Right lobe of liver (tissue), 6 donors: ENCODE data around the gene HDAC10. TPM values are rescaled to one million over a fixed set of nuclear protein-coding genes. Genes with fewer than 3 reads are reported as not detected.

Experiments
- ATAC-seq, 4 donors: fragments of 200-7000 bp; cut with Tn5 transposase; one replicate each; pipeline ENCODE4 v1.9.1; 2020; ENCODE audit warnings: mild to moderate bottlenecking in 4 of 4, moderate library complexity in 4 of 4
- DNase-seq, 3 donors: peaks; one replicate each; pipeline ENCODE4 v3.0.0-alpha.2; 2020
- H3K27ac ChIP-seq, 3 donors: fragments of 200-600 bp; one replicate each; pipeline ENCODE4 v1.8.0; 2022
- H3K27me3 ChIP-seq, 2 donors: fragments of 200-600 bp; one replicate each; pipeline ENCODE4 v1.8.0; 2022
- H3K36me3 ChIP-seq, 4 donors: fragments of 200-600 bp; sonication (generic) in 1 of 4; one replicate each; pipeline versions ENCODE4 v1.5.1 to v1.8.0; 2017 to 2022; ENCODE audit warnings: control low read depth in 1 of 4
- H3K4me1 ChIP-seq, 4 donors: fragments of 200-600 bp; sonication (generic) in 1 of 4; one replicate each; pipeline versions ENCODE4 v1.5.1 to v1.8.0; 2017 to 2022; ENCODE audit warnings: control low read depth in 1 of 4
- H3K4me3 ChIP-seq, 3 donors: fragments of 200-600 bp; one replicate each; pipeline ENCODE4 v1.8.0; 2022
- H3K9me3 ChIP-seq, 4 donors: fragments of 200-600 bp; sonication (generic) in 1 of 4; one replicate each; pipeline versions ENCODE4 v1.5.1 to v1.8.0; 2017 to 2022; ENCODE audit warnings: control low read depth in 1 of 4
- CTCF ChIP-seq, 4 donors: fragments of 200-600 bp in 3 of 4; fragments of 450-650 bp in 1 of 4; IDR thresholded peaks; one replicate each; pipeline versions ENCODE4 v1.5.1 to v1.8.0; 2016 to 2022; ENCODE audit warnings: antibody characterized with exemption in 4 of 4, mild to moderate bottlenecking in 2 of 4
- POLR2A ChIP-seq: fragments of 450-650 bp; IDR thresholded peaks from one replicate; pipeline ENCODE4 v1.6.1; 2017; ENCODE audit warnings: antibody characterized with exemption, mild to moderate bottlenecking
- WGBS: methylation state at CpG from one replicate; pipeline ENCODE4 v1.1.6; 2018; ENCODE audit warnings: low coverage, low lambda C conversion rate; ENCODE audit not compliant: insufficient coverage; ENCODE audit errors: missing lambda C conversion rate; 5-methylcytosine and 5-hydroxymethylcytosine counted together
- intact Hi-C, 2 donors: fragments of 100-400 bp; cut with DNase I; formaldehyde crosslinking; loops; one replicate each; pipeline versions ENCODE4 v1.11.2 to v1.14.1; 2022
- total RNA-seq, 6 experiments: library from RNA; depleted of rRNA in 2 of 6; stranded (reverse); fragments of >200 nt in 2 of 6; fragmentation: NEBNext Ultra II Directional in 3 of 6; extraction: Animal tissue kit (Norgen Biotek cat#: 25700) in 3 of 6; gene quantifications; one replicate each; pipeline versions ENCODE4 v1.1.0 to v1.2.4, GENCODE V29; 2016 to 2023
- donor health status: DM: no; HTN: yes; CAD: no.
- donor health status: DM: no; HTN: no; CAD: no.
- donor health status: DM: no; HTN: no; CAD: no.
- donor health status: DM: no; HTN: yes; CAD: no.
- donor health status: DM: no; HTN: yes; CAD: no.

The HDAC10 gene
- total RNA-seq, 6 experiments from 2014 or later: 19.6 to 30.5 (median 23.0) TPM

- TF ChIP-seq POLR2A (no peak), CTCF (IDR thresholded peaks at IDR 0.05) (no peak)
- no peaks in the 10 kb centered on the region for H3K4me1 ChIP-seq
- peaks cover 0 to 57% (median 8%) of the 10 kb centered on the region in 4 donors for H3K36me3 ChIP-seq
- no peak for DNase-seq
- no peaks in the 10 kb centered on the region for H3K9me3 ChIP-seq
- intact Hi-C loops: no loop called here
- H3K27me3 ChIP-seq: no peaks in the 10 kb centered on the region
- ATAC-seq: peak in 1 of 4 donors; percentile 2
- no peak overlapping the region for H3K4me3 ChIP-seq
- H3K27ac ChIP-seq: no peak overlapping the region
- WGBS: 100% methylated on average over 3 of the region's 24 CpGs
Observed at GRCh38 chr22:50225200-50225969, 25.7 kb downstream of the HDAC10 start.

GRCh38 chr22:50224071-50224470 is 27.0 kb downstream of the HDAC10 start:
- Histone ChIP-seq H3K4me3 (no peak overlapping the region), H3K36me3 (peaks cover 0 to 53% (median 8%) of the 10 kb centered on the region in 4 donors), H3K27ac (no peak overlapping the region), H3K9me3 (no peaks in the 10 kb centered on the region), H3K4me1 (peaks cover 0 to 4% (median 2%) of the 10 kb centered on the region in 4 donors), H3K27me3 (no peaks in the 10 kb centered on the region)
- TF ChIP-seq CTCF (IDR thresholded peaks at IDR 0.05) (no peak), POLR2A (no peak)
- ATAC-seq (no peak), DNase-seq (no peak)
- intact Hi-C loops: no loop called here
- 88% methylated on average over 7 of the region's 16 CpGs for WGBS

- Histone ChIP-seq H3K4me1 (peaks cover 0 to 4% (median 2%) of the 10 kb centered on the region in 4 donors), H3K27ac (no peak overlapping the region), H3K9me3 (no peaks in the 10 kb centered on the region), H3K4me3 (no peak overlapping the region), H3K27me3 (no peaks in the 10 kb centered on the region), H3K36me3 (peaks cover 0 to 64% (median 13%) of the 10 kb centered on the region in 4 donors)
- WGBS: 100% methylated on average over 1 of the region's 8 CpGs
- intact Hi-C loops: no loop called here
- no peak for ATAC-seq
- no peak for TF ChIP-seq POLR2A
- no peak for TF ChIP-seq CTCF (IDR thresholded peaks at IDR 0.05)
- no peak for DNase-seq
Observed at GRCh38 chr22:50222508-50222907, 28.6 kb downstream of the HDAC10 start.

- Histone ChIP-seq H3K27me3 (no peaks in the 10 kb centered on the region), H3K27ac (no peak overlapping the region), H3K4me1 (peaks cover 0 to 4% (median 2%) of the 10 kb centered on the region in 4 donors), H3K4me3 (no peak overlapping the region), H3K36me3 (peaks cover 2 to 72% (median 17%) of the 10 kb centered on the region in 4 donors), H3K9me3 (no peaks in the 10 kb centered on the region)
- no peak for TF ChIP-seq POLR2A
- TF ChIP-seq CTCF (IDR thresholded peaks at IDR 0.05): peak in 1 of 4 donors; percentile 20
- WGBS: no CpG with 5 or more reads among the region's 19 CpGs
- DNase-seq (peak in 1 of 3 donors; percentile 18), ATAC-seq (no peak)
- intact Hi-C loops: no loop called here
Observed at GRCh38 chr22:50221410-50222300, 29.4 kb downstream of the HDAC10 start.
